Smooth muscle cell of bladder (primary cell): ENCODE measurements around the gene GRIA2. TPM values are rescaled to one million over a fixed set of nuclear protein-coding genes. Genes with fewer than 3 reads are reported as not detected.

Experiments used
- total RNA-seq: library from RNA; depleted of rRNA; stranded (reverse); fragments of >200 nt; gene quantifications from 2 replicates; pipeline ENCODE4 v1.2.3, GENCODE V29; 2014

Gene GRIA2
- not detected in 2 replicates for total RNA-seq

GRCh38 chr4:157220371-157220881 is at the start of gene GRIA2:
TSS of gene GRIA2 (plus strand) at chr4:157220728. CDS start at chr4:157221043, 315 bp downstream.

Other genes starting within 250 kb of the GRIA2 start
- 21.6 and 31.6 TPM in 2 replicates for gene PDGFC, start 248.9 kb upstream of the GRIA2 start, total RNA-seq
- 5.8 and 10.2 TPM in 2 replicates for gene GLRB, start 144.6 kb upstream of the GRIA2 start, total RNA-seq